Ishikawa (cell line): ENCODE results near the gene TTC27.

Source experiments
- CEBPB ChIP-seq: IDR thresholded peaks from 2 replicates; pipeline ENCODE4 v1.6.1; 2012
- CREB1 ChIP-seq: IDR thresholded peaks from 2 replicates; pipeline ENCODE4 v1.6.1; 2012; ENCODE audit warnings: low read depth
- EGR1 ChIP-seq: IDR thresholded peaks from 2 replicates; pipeline ENCODE4 v1.6.1; 2012
- EP300 ChIP-seq: IDR thresholded peaks from 2 replicates; pipeline ENCODE4 v1.6.1; 2012; ENCODE audit warnings: borderline replicate concordance
- FOXM1 ChIP-seq: IDR thresholded peaks from 2 replicates; pipeline ENCODE4 v1.6.1; 2012; ENCODE audit warnings: low read depth, borderline replicate concordance
- MAX ChIP-seq: IDR thresholded peaks from 2 replicates; pipeline ENCODE4 v1.6.1; 2012
- NFIC ChIP-seq: IDR thresholded peaks from 2 replicates; pipeline ENCODE4 v1.6.1; 2012
- RAD21 ChIP-seq: IDR thresholded peaks from 2 replicates; pipeline ENCODE4 v1.6.1; 2012; ENCODE audit warnings: low read depth
- REST ChIP-seq: IDR thresholded peaks from 2 replicates; pipeline ENCODE4 v1.6.1; 2012; ENCODE audit warnings: low read depth, mild to moderate bottlenecking
- TAF1 ChIP-seq: IDR thresholded peaks from 2 replicates; pipeline ENCODE4 v1.6.1; 2012; ENCODE audit warnings: low read depth, mild to moderate bottlenecking
- TCF12 ChIP-seq: IDR thresholded peaks from 2 replicates; pipeline ENCODE4 v1.6.1; 2012; ENCODE audit warnings: low read depth
- TEAD4 ChIP-seq: IDR thresholded peaks from 2 replicates; pipeline ENCODE4 v1.6.1; 2012
- USF1 ChIP-seq: IDR thresholded peaks from 2 replicates; pipeline ENCODE4 v1.6.1; 2012
- YY1 ChIP-seq: IDR thresholded peaks from 2 replicates; pipeline ENCODE4 v1.6.1; 2012; ENCODE audit warnings: low read depth
- ZBTB7A ChIP-seq: IDR thresholded peaks from 2 replicates; pipeline ENCODE4 v1.6.1; 2012; ENCODE audit warnings: low read depth

TTC27 gene

GRCh38 chr2:32755666-32756065 is 127.8 kb downstream of the TTC27 start:
- TF ChIP-seq FOXM1 (no peak), NFIC (no peak), ZBTB7A (no peak), CEBPB (no peak), RAD21 (no peak), MAX (no peak), CREB1 (no peak), TAF1 (no peak), TEAD4 (no peak), REST (no peak), USF1 (no peak), TCF12 (no peak), EP300 (no peak), YY1 (no peak)

GRCh38 chr2:32756074-32756727 is 128.4 kb downstream of the TTC27 start:
- TF ChIP-seq REST = no peak
- no peak for TF ChIP-seq CEBPB
- TF ChIP-seq CREB1 = no peak
- TF ChIP-seq ZBTB7A = no peak
- no peak for TF ChIP-seq RAD21
- TF ChIP-seq MAX = no peak
- no peak for TF ChIP-seq TCF12
- no peak for TF ChIP-seq NFIC
- TF ChIP-seq FOXM1 = no peak
- TF ChIP-seq USF1 = no peak
- TF ChIP-seq EGR1 = no peak
- no peak for TF ChIP-seq TAF1
- no peak for TF ChIP-seq YY1
- no peak for TF ChIP-seq TEAD4
- TF ChIP-seq EP300 = no peak

GRCh38 chr2:32758232-32758631 is 130.4 kb downstream of the TTC27 start:
- no peak for TF ChIP-seq YY1
- TF ChIP-seq REST = no peak

GRCh38 chr2:32760628-32761027 is 132.8 kb downstream of the TTC27 start:
- TF ChIP-seq TAF1 (no peak), USF1 (no peak), NFIC (no peak), TEAD4 (no peak), EP300 (no peak), RAD21 (no peak), ZBTB7A (no peak), CREB1 (no peak), EGR1 (no peak), YY1 (no peak), TCF12 (no peak), FOXM1 (no peak), REST (no peak), MAX (no peak), CEBPB (no peak)
